ENCODE data around the gene NUP210L.

Gene NUP210L

DNA sequence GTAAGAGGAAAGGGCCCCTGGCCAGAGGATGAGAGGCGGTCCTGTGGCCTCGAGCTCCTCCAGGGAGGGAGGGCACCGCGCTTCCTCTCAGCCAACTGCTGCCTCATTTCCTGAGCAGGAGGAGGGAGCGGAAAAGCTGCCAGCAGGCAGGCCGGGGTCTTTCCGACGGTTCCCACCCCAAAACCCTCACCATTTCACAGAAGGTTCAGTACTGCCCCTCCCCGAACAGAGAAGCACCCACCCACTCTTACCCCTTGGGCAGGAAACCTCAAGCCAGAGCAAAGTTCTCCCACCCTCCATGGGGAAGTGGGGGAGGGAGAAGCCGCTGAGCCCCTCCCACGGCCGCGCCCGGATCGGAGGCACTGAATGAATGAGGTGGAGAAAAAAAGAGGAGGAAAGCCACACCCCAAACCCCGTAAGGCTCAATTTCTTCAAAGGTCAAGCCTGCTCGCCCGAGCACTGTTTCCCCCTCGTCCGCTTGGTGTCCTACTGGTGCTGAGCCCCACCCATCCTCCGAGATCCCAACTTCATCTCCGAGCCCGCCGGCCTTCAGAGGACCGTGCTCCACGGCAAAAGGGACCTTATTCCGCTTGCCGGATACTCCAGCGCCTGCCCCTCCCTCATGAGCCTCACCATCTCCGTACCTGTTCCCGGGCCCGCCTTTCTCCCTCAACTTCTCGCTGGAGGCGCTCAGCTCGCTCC, 27.6 kb upstream of the NUP210L start:
- peaks cover 53 to 56% of the 10 kb centered on the region in 2 experiments for H3K4me1 ChIP-seq (ENCODE audit: control insufficient read depth in 1 of 2, insufficient read depth in 1 of 2, low read depth in 1 of 2, low read length in 1 of 2)
- H3K27ac ChIP-seq, result peak overlapping the region; percentile 96
- H3K4me3 ChIP-seq (ENCODE audit: low read depth in 1 of 2, low read length in 1 of 2), result peak overlapping the region; percentile 88 to 99
- H3K36me3 ChIP-seq, result peaks cover 15% of the 10 kb centered on the region
- TF ChIP-seq, protein P1, sequence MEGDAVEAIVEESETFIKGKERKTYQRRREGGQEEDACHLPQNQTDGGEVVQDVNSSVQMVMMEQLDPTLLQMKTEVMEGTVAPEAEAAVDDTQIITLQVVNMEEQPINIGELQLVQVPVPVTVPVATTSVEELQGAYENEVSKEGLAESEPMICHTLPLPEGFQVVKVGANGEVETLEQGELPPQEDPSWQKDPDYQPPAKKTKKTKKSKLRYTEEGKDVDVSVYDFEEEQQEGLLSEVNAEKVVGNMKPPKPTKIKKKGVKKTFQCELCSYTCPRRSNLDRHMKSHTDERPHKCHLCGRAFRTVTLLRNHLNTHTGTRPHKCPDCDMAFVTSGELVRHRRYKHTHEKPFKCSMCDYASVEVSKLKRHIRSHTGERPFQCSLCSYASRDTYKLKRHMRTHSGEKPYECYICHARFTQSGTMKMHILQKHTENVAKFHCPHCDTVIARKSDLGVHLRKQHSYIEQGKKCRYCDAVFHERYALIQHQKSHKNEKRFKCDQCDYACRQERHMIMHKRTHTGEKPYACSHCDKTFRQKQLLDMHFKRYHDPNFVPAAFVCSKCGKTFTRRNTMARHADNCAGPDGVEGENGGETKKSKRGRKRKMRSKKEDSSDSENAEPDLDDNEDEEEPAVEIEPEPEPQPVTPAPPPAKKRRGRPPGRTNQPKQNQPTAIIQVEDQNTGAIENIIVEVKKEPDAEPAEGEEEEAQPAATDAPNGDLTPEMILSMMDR (IDR thresholded peaks at IDR 0.05), result no peak
- no peaks in the 10 kb centered on the region for H3K9me3 ChIP-seq
- no peaks in the 10 kb centered on the region for H3K27me3 ChIP-seq

DNA sequence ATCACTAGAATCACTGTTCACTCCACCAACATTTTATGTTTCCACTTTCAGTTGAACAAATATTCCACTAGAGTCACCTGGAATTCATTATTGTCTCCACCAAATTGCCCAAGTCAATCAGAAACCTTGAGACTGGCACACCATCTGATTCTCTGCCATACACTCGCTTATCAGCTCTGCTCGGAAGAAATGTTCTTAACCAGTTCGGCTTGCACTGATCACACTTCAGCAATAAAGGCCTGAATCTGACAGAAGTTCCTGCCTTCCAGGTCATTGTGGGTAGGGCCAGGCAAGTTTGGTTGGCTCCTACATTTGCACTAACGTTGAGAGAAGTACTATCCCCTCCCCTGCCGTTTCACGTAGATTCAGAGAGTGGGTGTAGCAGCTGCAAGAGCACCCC, 27.1 kb upstream of the NUP210L start:
- H3K36me3 ChIP-seq, result peaks cover 15% of the 10 kb centered on the region
- H3K27ac ChIP-seq, result peak overlapping the region; percentile 96
- H3K9me3 ChIP-seq, result no peaks in the 10 kb centered on the region
- no peaks in the 10 kb centered on the region for H3K27me3 ChIP-seq
- peak overlapping the region; percentile 88 to 99 for H3K4me3 ChIP-seq (ENCODE audit: low read depth in 1 of 2, low read length in 1 of 2)
- TF ChIP-seq, protein P1 (IDR thresholded peaks at IDR 0.05), result no peak
- H3K4me1 ChIP-seq (ENCODE audit: control insufficient read depth in 1 of 2, insufficient read depth in 1 of 2, low read depth in 1 of 2, low read length in 1 of 2), result peaks cover 59 to 61% of the 10 kb centered on the region in 2 experiments

DNA sequence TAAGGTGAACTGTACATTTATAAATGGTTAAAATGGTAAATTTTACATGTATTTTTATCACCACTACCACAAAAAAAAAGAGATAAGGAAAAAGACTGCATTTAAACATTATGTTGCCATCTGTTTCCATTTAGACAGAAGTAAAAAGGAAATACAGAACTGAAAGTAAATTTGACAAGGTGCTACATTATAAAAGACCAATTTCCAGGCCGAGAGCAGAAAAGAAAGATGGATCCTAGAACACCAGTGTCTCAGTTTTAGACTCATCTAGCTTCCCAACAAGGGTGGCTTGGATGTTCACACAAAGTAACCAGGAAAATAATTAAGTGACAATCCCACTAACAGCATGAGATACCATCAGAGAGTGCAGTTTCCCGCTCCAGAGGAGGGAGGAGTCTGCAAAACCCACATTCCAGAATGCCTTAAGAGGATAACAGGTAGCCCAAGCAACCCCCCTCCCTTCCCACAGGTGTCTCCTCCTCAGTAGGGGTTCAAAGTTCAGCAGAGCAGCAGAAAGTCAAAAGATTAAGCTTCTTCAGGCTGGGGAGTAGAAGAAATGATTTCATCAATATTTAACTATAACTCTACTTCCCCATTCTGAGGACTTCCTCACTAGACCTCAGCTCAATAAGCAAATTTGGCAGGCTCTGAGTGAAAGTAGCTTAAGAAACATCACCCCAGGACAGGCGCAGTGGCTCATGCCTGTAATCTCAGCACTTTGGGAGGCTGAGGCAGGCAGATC, 25.2 kb upstream of the NUP210L start:
- TF ChIP-seq, protein P1 (IDR thresholded peaks at IDR 0.05), result no peak
- peak overlapping the region; percentile 96 for H3K27ac ChIP-seq
- H3K36me3 ChIP-seq, result peaks cover 25% of the 10 kb centered on the region
- H3K4me3 ChIP-seq (ENCODE audit: low read depth in 1 of 2, low read length in 1 of 2), result peak overlapping the region; percentile 88 to 99
- H3K4me1 ChIP-seq (ENCODE audit: control insufficient read depth in 1 of 2, insufficient read depth in 1 of 2, low read depth in 1 of 2, low read length in 1 of 2), result peaks cover 76 to 79% of the 10 kb centered on the region in 2 experiments
- no peaks in the 10 kb centered on the region for H3K9me3 ChIP-seq
- no peaks in the 10 kb centered on the region for H3K27me3 ChIP-seq

DNA sequence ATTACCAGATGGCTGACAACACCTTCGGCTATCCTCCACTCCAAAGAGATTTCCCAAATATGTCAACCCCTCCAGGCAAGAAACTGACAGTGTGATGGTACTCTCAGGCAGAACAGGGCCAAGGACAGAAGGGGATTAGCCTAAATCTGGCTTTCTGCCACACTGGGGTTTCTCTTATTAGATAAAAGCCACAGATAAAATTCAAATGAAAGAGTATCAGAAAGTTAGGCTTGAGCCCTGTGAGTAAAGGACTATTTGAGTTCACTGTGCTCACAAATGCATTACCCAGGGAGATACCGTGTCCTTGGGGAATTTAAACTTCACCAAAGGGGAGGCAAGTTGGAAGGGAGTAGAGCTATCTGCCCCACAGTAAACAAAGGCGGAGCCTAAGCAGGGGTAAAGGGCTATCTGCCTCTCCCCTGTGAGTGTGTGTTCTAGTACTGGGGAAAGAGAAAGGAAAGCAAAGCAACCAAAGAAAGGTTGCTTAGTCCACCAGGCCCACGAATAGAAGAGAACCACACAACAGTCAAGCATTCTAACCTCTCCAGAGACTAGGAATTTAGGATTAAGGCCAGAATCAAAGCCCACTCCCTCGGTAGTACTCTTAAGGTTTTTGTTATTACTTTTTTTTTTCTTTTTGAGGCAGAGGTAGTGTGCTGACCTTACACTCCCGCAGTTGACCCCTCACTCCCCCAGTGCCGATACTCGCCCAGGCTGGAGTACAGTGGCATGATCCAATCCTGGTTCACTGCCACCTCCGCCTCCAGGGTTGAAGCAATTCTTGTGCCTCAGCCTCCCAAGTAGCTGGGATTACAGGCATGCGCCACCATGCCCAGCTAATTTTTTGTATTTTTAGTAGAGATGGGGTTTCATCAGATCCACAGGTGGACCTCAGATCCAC, 24.3 kb upstream of the NUP210L start:
- TF ChIP-seq, protein P1 (IDR thresholded peaks at IDR 0.05), result no peak
- H3K4me3 ChIP-seq (ENCODE audit: low read depth in 1 of 2, low read length in 1 of 2), result peak overlapping the region; percentile 88 to 99
- peak overlapping the region; percentile 96 for H3K27ac ChIP-seq
- peaks cover 76 to 79% of the 10 kb centered on the region in 2 experiments for H3K4me1 ChIP-seq (ENCODE audit: control insufficient read depth in 1 of 2, insufficient read depth in 1 of 2, low read depth in 1 of 2, low read length in 1 of 2)
- no peaks in the 10 kb centered on the region for H3K9me3 ChIP-seq
- H3K27me3 ChIP-seq, result no peaks in the 10 kb centered on the region
- peaks cover 33% of the 10 kb centered on the region for H3K36me3 ChIP-seq

DNA sequence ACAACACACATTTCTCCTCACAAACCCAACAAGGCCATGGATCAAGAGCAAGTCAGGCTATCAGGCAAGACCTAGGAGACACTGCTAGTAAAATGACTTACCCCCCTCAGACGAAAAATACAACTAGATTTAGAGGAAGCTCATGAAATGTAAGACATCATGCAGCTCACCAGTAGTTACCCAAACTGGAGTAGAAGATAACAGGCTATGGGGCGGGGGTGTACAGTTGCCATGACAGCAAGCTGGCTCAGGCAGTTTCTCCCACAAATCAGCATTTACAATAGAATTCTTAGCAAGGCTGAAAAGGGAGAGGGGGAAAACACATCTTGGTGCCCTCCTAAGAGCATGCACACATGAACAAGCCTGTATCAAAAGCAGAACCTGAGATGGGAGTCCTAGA, 23.1 kb upstream of the NUP210L start:
- Histone ChIP-seq H3K27me3 (no peaks in the 10 kb centered on the region), H3K4me1 (ENCODE audit: control insufficient read depth in 1 of 2, insufficient read depth in 1 of 2, low read depth in 1 of 2, low read length in 1 of 2) (peaks cover 70 to 71% of the 10 kb centered on the region in 2 experiments), H3K27ac (peak overlapping the region; percentile 96), H3K4me3 (ENCODE audit: low read depth in 1 of 2, low read length in 1 of 2) (peak overlapping the region in 1 of 2 experiments; percentile 99), H3K9me3 (no peaks in the 10 kb centered on the region), H3K36me3 (peaks cover 44% of the 10 kb centered on the region)
- TF ChIP-seq, protein P1 (IDR thresholded peaks at IDR 0.05), result no peak

Data from neutrophil (primary cell).